Putamen (tissue), 1 donor: Measurements from ENCODE around the gene MFAP3.
"Not testable (repeated sequence)": the region's sequence is repeated elsewhere in the genome, so short reads cannot be mapped to it uniquely, and the experiment has no call there.

ENCODE experiments used
- DNase-seq: peaks from one replicate; pipeline ENCODE4 v3.0.0-alpha.2; 2016; ENCODE audit warnings: low spot score

MFAP3 gene

GRCh38 chr5:154038707-154039457 is at the start of gene MFAP3, which contains the start of gene FAM114A2:
Gene MFAP3 (plus strand): TSS chr5:154038967. CDS start chr5:154049723, 10,756 bp downstream.
Gene FAM114A2 (minus strand): TSS chr5:154038910. CDS start chr5:154034953, 3,957 bp downstream.
- DNase-seq, result peak; percentile 85

GRCh38 chr5:153991168-153991567 is 47.6 kb upstream of the MFAP3 start:
- DNase-seq, result no peak

- DNase-seq, result no peak
Observed at GRCh38 chr5:153998010-153998409, 40.8 kb upstream of the MFAP3 start.

DNA sequence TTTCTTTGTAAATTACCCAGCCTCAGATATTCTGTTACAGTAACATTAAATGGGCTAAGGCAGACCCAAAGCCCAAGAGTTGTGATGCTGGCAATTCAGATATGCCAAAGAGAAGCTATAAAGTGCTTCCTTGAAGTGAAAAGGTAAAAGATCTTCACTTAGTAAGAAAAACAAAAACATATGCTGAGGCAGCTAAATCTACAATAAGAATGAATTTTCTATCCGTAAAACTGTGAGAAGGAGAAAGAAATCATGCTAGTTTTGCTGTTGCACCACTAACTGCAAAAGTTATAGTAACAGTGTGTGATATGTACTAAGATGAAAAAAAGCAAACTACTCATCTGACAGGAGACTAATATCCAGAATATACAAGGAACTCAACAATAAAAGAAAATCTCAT is 40.0 kb upstream of the MFAP3 start:
- DNase-seq, result no peak

DNA sequence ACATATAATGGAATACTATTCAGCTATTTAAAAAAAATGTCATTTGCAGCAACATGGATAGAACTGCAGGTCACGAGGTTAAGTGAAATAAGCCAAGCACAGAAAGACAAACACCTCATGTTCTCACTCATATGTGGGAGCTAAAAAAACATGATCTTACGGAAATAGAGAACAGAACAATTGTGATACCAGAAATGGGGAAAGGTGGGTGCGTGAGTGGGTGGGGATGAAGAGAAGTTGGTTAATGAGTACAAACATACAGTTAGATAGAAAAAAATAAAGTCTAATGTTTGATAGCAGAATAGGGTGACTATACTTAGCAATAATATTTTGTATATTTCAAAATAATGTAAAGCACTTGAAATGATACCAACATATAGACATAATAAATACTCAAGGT is 38.8 kb upstream of the MFAP3 start:
- DNase-seq, result no peak

DNA sequence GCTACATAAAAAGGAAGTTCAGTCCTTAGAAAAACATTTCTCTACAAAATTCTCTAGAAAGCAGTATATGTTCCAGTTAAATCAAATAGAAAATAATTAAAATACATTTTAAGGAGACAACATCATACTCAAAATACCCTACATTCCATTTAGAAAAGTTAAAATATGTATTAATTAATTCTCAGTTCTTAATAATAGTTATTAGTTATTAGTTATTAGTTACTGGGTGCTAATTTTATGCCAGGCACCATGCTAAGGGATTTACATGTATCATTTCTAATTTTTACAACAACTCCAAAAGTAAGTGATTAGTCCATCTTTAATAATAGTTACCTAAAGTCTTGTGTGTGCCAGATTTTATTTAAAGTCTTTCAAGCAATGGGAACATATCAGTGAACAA is 38.1 kb upstream of the MFAP3 start:
- no peak for DNase-seq

DNA sequence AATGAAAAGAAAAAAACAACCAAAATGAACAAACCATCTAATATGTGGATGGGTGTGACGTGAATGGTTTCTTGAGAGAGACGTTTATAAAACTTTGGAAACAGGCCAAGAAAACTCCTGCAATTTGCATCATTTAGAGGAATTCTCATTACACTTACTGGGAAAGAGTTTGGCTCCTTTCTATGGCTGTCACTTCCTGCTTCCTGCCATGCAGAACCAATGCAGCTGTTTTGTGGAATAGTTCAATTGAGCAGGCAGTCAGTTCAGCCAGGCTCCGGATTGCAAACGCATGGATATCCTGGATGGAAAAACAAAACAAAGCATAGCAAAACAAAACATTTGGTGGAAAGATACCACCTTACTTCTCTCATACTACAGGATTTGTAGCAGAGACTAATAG is 36.7 kb upstream of the MFAP3 start:
- no peak for DNase-seq

- DNase-seq, result no peak
Observed at GRCh38 chr5:154002511-154003020, 36.2 kb upstream of the MFAP3 start.

DNA sequence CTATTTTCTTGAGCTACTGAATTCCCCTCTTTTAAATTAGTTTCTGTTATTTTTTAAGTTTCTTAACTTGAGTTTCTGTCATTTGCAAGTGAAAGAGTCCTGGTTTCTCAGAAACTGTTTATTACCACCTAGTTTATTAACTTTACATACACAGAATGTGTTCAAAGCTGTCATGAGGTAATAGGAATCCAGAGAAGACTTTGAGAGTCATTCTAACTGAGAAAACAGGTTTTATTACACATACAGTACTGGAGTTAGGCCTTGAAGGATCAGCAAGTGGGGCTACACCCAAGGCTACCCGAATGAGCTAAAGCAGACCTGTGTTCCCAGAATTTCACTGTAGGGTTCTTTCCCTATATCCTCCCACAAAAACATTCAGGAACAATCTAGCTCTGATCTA is 33.1 kb upstream of the MFAP3 start:
- no peak for DNase-seq

GRCh38 chr5:154010660-154011059 is 28.1 kb upstream of the MFAP3 start:
- no peak for DNase-seq

- no peak for DNase-seq
Observed at GRCh38 chr5:154015071-154015693, 23.6 kb upstream of the MFAP3 start.

DNA sequence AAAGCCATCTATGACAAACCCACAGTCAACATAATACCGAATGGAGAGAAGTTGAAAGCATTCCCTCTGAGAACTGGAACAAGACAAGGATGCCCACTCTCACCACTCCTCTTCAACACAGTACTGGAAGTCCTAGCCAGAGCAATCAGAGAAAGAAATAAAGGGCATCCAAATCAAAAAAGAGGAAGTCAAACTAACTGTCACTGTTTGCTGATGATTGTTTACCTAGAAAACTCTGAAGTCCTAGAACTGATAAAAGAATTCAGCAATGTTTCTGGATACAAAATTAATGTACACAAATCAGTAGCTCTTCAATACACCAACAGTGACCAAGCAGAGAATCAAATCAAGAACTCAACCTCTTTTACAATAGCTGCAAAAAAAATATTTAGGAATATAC is 19.8 kb upstream of the MFAP3 start:
- DNase-seq, result not testable (repeated sequence)

DNA sequence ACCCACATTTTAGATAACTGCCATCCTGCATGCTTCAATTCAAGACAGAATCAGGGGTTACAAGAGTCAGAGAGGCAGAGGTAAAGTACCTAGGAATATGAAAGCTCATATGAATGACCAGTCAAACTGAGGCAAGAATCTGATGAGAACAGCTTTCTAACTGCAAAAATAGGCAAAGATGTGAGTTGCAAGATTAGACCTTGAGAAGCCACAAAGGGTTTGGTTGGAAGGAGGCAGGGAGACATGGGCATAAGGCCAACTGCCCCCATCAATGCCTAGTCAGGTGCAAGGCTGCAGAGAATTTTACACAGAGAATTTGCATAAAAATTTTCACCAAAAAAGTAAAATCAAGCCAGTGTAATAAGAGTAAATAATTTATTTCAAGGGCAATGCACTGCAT is 12.8 kb upstream of the MFAP3 start:
- no peak for DNase-seq

GRCh38 chr5:154031937-154032489 is 6.8 kb upstream of the MFAP3 start:
- no peak for DNase-seq

DNA sequence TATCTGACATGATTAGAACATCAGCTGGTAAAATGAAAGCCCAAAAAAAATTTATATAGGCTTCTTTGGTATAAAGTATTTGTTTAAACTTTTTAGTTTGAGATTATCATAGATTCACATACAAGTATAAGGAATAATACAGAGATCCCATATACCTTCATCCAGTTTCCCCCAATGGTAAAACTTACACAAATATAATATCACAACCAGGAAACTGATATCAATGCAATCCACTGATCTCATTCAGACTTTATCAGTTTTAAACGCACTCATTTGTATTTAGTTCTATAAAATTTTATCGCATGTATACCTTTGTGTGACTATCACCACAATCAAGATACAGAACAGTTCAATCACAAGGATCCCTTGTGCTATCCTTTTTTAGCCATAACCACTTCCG is 3.8 kb upstream of the MFAP3 start:
- DNase-seq, result no peak

GRCh38 chr5:154038261-154038706 is 483 bp upstream of the MFAP3 start:
- peak; percentile 7 for DNase-seq

- DNase-seq, result no peak
Observed at GRCh38 chr5:154039458-154039829, 677 bp downstream of the MFAP3 start.

DNA sequence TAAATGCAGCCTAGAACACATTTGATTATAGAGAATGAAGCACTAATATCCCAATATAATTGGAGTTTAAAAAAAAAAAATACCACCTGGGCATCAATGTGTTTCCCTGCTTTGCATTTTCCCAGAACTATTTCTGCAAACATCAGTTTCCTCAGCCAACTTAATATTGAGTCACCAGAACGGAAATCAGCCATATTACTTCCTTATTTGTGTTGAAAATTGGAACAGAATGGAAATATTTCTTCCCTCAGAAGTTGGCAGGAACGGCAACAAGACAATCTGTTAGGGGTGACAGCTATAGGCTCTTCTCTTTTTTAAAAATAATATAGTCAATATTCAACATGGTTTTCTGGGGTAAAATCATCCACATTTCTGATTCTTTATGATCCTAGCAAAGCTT is 4.0 kb downstream of the MFAP3 start:
- no peak for DNase-seq

- no peak for DNase-seq
Observed at GRCh38 chr5:154044099-154044498, 5.3 kb downstream of the MFAP3 start.

DNA sequence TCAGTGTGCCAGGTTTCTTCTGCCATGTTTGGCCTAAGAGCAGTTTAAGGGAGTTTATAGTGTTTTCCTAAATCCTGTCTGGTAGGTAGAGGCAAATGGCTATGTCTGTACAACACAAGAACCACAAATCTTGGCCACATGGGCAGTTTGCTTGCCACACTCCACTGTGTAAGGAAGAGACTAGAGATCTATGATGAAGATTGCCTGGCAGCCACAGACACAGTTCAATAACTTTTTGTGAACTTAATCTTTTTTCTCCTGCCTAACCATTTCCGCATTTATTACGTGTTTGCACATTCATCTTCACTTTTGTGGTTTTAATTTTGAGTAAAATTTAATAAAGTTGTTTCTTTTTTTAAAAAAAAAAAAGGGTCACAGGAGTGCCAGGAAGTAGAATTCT is 5.8 kb downstream of the MFAP3 start:
- no peak for DNase-seq

- peak; percentile 12 for DNase-seq
Observed at GRCh38 chr5:154046486-154046885, 7.7 kb downstream of the MFAP3 start.

DNA sequence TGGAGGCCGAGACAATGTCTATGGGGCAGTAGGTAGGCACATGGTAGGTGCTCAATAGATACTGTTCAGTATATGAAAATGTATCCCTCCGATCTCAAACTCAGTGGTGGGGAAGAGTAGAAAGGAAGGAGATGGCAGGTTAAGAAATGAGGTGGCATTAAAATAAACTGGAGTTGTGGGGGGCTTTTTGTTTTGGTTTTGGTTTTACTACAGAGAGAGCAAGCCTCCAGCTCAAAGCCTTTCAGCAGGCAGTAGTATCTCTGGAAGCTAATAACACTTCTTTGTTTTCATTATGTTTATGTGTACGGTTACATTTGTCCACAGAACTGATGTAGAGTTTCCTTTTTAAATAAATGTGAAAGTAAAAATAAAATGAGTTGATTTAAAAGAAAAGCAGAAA is 8.6 kb downstream of the MFAP3 start:
- no peak for DNase-seq

DNA sequence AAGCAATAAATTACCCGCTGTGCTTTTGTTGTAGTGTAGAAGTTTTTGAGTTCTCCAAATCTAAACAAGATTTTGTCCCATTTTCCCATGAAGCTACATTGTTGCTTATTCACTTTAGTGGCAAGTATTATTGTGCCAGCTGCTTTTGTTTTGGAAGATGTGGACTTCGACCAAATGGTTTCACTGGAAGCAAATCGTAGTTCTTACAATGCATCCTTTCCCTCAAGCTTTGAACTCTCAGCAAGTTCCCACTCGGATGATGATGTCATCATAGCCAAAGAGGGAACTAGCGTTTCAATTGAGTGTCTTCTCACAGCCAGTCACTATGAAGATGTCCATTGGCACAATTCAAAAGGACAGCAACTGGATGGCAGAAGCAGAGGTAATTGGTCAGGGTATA is 10.9 kb downstream of the MFAP3 start:
- peak; percentile 17 for DNase-seq
